Astrocyte (in vitro differentiated cells and primary cell): ENCODE measurements around the gene LHFPL5.

Experiments
- EZH2 ChIP-seq: IDR thresholded peaks from 2 replicates; pipeline ENCODE4 v1.6.1; 2012; ENCODE audit warnings: mild to moderate bottlenecking, low read length, inconsistent platforms; ENCODE audit not compliant: insufficient read depth
- TF ChIP-seq, protein P1 (sequence below): IDR thresholded peaks from 2 replicates; pipeline ENCODE4 v1.5.1; 2011; ENCODE audit warnings: low read depth, mild to moderate bottlenecking, inconsistent platforms, low read length, moderate library complexity; ENCODE audit not compliant: insufficient read depth

DNA sequence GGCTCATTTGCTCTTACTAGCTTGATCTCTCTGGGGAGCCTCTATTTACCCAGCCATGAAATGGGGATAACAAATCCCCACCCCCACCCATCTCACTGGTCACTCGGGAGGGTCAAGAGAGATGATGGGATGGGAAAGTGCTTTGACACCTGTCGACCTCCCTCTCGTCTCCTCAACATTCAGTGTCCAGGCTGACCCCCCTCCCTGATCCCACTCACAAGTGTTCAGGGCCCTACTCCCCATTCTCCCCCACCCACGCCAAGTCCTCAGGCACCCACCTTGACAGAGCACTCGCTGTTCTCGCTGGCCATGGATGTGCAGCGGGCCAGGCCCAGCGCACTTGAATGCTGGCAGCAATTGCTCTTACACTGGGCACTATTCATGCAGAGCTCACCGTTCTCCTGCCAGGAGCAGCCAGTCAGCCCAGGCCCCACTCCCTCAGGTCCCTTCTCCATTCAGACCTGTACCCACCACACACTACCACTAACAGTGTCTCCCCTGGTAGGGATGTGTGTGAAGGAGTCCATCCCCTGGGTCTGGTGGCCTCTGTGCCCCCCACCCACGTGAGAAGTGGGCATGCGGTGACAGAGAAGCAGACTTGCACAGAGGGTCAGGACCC is 9.6 kb upstream of the LHFPL5 start:
- TF ChIP-seq, protein P1, sequence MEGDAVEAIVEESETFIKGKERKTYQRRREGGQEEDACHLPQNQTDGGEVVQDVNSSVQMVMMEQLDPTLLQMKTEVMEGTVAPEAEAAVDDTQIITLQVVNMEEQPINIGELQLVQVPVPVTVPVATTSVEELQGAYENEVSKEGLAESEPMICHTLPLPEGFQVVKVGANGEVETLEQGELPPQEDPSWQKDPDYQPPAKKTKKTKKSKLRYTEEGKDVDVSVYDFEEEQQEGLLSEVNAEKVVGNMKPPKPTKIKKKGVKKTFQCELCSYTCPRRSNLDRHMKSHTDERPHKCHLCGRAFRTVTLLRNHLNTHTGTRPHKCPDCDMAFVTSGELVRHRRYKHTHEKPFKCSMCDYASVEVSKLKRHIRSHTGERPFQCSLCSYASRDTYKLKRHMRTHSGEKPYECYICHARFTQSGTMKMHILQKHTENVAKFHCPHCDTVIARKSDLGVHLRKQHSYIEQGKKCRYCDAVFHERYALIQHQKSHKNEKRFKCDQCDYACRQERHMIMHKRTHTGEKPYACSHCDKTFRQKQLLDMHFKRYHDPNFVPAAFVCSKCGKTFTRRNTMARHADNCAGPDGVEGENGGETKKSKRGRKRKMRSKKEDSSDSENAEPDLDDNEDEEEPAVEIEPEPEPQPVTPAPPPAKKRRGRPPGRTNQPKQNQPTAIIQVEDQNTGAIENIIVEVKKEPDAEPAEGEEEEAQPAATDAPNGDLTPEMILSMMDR: no peak
- TF ChIP-seq EZH2: no peak
